Measurements from ENCODE around the gene DENND1B. TPM values are rescaled to one million over a fixed set of nuclear protein-coding genes. Genes with fewer than 3 reads are reported as not detected.

DENND1B gene
- total and polyA plus RNA-seq, 4 donors: 7.9 to 44.6 (median 15.4) TPM

DNA sequence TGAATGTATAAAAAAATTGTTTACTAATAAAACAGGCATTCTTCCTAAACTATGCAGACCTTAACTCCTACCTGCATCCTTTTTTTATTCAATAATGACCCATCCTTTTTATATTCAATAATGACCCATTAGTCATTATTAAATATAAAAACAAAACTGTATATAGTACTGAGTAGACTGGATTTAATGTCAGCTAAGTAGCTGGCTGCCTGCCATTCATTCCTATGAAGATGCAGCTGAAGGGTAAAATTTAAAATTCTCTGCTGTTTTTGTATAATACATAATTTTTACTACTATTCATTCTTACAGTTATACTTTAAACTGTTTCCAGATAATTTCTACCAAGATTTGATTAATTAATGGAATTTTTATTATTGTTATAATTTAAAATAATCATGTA is 79.3 kb downstream of the DENND1B start:
- no peak overlapping the region for H3K4me3 ChIP-seq (ENCODE audit: low read depth, low read length)
- H3K27me3 ChIP-seq (ENCODE audit: control insufficient read depth, insufficient read depth, low read length): no peaks in the 10 kb centered on the region
- no peak overlapping the region for H3K27ac ChIP-seq (ENCODE audit: low read depth, low read length)
- peaks cover 2% of the 10 kb centered on the region for H3K9me3 ChIP-seq (ENCODE audit: control insufficient read depth, insufficient read depth, low read length)
- DNase-seq (ENCODE audit: low read depth in 4 of 6, low spot score in 6 of 6): no peak
- H3K36me3 ChIP-seq (ENCODE audit: control insufficient read depth, insufficient read depth, low read length): no peaks in the 10 kb centered on the region
- H3K4me1 ChIP-seq (ENCODE audit: control insufficient read depth, insufficient read depth, low read length): no peaks in the 10 kb centered on the region

DNA sequence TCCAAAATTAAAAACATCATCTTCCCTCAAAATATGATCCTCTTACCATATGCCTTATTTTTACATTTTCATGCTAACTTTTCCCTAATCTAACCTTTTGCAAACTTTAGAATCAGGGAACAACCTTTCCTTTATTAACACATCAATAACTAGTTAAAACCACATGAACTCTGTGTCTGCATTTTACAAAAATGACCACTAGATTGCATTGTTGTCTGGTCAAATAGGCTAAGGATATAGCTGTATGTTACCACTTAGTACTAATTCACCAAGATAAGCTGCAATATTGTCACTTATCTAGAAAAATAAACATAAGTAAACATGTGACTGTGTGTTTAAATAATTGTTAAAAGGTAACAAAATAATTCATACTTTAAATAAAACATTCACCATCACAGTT is 82.3 kb downstream of the DENND1B start:
- DNase-seq (ENCODE audit: low read depth in 4 of 6, low spot score in 6 of 6): no peak
- Histone ChIP-seq H3K27me3 (ENCODE audit: control insufficient read depth, insufficient read depth, low read length) (no peaks in the 10 kb centered on the region), H3K4me1 (ENCODE audit: control insufficient read depth, insufficient read depth, low read length) (no peaks in the 10 kb centered on the region), H3K4me3 (ENCODE audit: low read depth, low read length) (no peak overlapping the region), H3K9me3 (ENCODE audit: control insufficient read depth, insufficient read depth, low read length) (peaks cover 6% of the 10 kb centered on the region), H3K36me3 (ENCODE audit: control insufficient read depth, insufficient read depth, low read length) (no peaks in the 10 kb centered on the region), H3K27ac (ENCODE audit: low read depth, low read length) (no peak overlapping the region)

DNA sequence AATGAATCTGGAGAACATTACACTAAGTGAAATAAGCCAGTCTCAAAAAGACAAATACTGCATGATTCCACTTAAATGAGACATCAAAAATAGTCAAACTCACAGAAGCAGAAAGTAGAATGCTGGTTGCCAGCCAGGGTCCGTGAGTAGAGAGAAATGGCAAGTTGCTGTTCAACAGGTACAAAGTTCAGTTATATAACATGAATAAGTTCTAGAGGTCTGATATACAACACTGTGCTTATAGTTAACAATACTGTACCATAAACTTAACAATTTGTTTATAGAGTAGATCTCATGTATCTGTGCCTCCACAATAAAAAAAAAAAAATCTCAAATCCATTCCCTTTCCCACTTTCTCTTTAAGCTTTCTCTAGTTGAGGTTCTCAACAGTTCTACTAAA is 83.5 kb downstream of the DENND1B start:
- WGBS (ENCODE audit: insufficient coverage): no CpG with 5 or more reads among the region's 1 CpG
- H3K4me3 ChIP-seq (ENCODE audit: low read depth, low read length): no peak overlapping the region
- peaks cover 6% of the 10 kb centered on the region for H3K9me3 ChIP-seq (ENCODE audit: control insufficient read depth, insufficient read depth, low read length)
- no peak for DNase-seq (ENCODE audit: low read depth in 4 of 6, low spot score in 6 of 6)
- H3K27ac ChIP-seq (ENCODE audit: low read depth, low read length): no peak overlapping the region
- H3K36me3 ChIP-seq (ENCODE audit: control insufficient read depth, insufficient read depth, low read length): no peaks in the 10 kb centered on the region
- H3K27me3 ChIP-seq (ENCODE audit: control insufficient read depth, insufficient read depth, low read length): no peaks in the 10 kb centered on the region
- H3K4me1 ChIP-seq (ENCODE audit: control insufficient read depth, insufficient read depth, low read length): no peaks in the 10 kb centered on the region

DNA sequence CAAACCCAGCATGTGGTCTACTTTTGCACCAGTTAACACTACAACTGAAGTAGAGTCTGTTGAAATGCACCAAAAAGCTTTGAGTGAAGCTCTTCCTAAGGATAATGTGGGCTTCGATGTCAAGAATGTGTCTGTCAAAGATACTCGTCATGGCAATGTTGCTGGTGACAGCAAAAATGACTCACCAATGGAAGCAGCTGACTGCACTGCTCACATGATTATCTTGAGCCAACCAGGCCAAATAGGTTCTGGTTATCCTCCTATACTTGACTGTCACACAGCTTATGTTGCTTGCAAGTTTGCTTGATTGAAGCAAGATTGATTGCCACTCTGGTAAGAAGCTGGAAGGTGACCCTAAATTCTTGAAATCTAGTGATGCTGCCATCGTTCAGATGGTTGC is 85.2 kb downstream of the DENND1B start:
- Histone ChIP-seq H3K4me1 (ENCODE audit: control insufficient read depth, insufficient read depth, low read length) (no peaks in the 10 kb centered on the region), H3K27ac (ENCODE audit: low read depth, low read length) (no peak overlapping the region), H3K9me3 (ENCODE audit: control insufficient read depth, insufficient read depth, low read length) (peaks cover 6% of the 10 kb centered on the region), H3K4me3 (ENCODE audit: low read depth, low read length) (no peak overlapping the region), H3K36me3 (ENCODE audit: control insufficient read depth, insufficient read depth, low read length) (no peaks in the 10 kb centered on the region), H3K27me3 (ENCODE audit: control insufficient read depth, insufficient read depth, low read length) (no peaks in the 10 kb centered on the region)
- DNase-seq (ENCODE audit: low read depth in 4 of 6, low spot score in 6 of 6): no peak
- WGBS (ENCODE audit: insufficient coverage): 86% methylated on average over 2 of the region's 3 CpGs

DNA sequence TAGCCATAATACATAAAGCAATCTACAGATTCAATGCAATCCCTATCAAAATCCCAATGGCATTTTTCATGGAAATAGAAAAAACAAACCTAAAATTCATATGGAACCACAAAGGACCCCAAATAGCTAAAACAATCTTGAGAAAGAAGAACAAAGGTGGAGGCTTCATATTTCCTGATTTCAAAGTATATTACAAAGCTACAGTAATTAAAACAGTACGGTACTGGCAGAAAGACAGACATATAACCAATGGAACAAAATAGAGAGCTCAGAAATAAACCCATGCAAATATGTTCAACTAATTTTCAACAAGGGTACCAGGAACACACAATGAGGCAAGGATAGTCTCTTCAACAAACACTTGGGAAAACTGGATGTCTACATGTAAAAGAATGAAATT is 87.0 kb downstream of the DENND1B start:
- no CpG with 5 or more reads among the region's 1 CpG for WGBS (ENCODE audit: insufficient coverage)
- Histone ChIP-seq H3K4me3 (ENCODE audit: low read depth, low read length) (no peak overlapping the region), H3K4me1 (ENCODE audit: control insufficient read depth, insufficient read depth, low read length) (no peaks in the 10 kb centered on the region), H3K27me3 (ENCODE audit: control insufficient read depth, insufficient read depth, low read length) (no peaks in the 10 kb centered on the region), H3K9me3 (ENCODE audit: control insufficient read depth, insufficient read depth, low read length) (peaks cover 6% of the 10 kb centered on the region), H3K27ac (ENCODE audit: low read depth, low read length) (no peak overlapping the region), H3K36me3 (ENCODE audit: control insufficient read depth, insufficient read depth, low read length) (no peaks in the 10 kb centered on the region)
- DNase-seq (ENCODE audit: low read depth in 4 of 6, low spot score in 6 of 6): no peak

DNA sequence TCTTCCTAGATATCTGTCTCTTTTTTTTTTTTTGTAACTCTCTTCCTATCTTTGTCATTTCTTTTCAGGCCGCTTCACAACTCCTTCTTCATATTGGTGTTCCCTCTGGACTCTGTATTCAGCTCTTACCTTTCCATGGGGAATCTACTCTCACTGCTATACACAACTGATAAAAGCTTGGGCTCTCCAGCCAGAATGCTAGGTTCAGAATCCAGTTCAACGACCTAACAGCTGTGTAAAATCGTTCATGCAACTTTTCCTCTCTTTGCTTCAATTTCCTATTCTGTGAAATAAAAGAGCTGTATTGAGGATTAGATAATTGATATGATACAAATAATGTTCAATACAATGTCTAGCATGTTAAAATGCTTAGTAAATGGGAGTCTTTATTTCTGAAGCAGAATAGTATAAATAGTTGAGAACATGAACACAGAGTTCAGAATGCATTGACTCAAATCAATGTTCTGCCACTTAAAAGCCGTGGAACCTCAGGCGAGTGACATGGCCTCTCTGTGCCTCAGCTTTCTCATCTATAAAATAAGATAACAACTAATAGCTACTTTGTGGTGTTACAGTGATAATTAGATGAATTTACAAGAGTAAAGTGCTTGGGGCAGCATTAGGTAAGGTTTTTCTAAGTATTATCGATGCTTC is 88.5 kb downstream of the DENND1B start:
- Histone ChIP-seq H3K4me3 (ENCODE audit: low read depth, low read length) (no peak overlapping the region), H3K4me1 (ENCODE audit: control insufficient read depth, insufficient read depth, low read length) (no peaks in the 10 kb centered on the region), H3K27ac (ENCODE audit: low read depth, low read length) (no peak overlapping the region), H3K36me3 (ENCODE audit: control insufficient read depth, insufficient read depth, low read length) (no peaks in the 10 kb centered on the region), H3K9me3 (ENCODE audit: control insufficient read depth, insufficient read depth, low read length) (peaks cover 6% of the 10 kb centered on the region), H3K27me3 (ENCODE audit: control insufficient read depth, insufficient read depth, low read length) (no peaks in the 10 kb centered on the region)
- DNase-seq (ENCODE audit: low read depth in 4 of 6, low spot score in 6 of 6): no peak
- WGBS (ENCODE audit: insufficient coverage): 88% methylated on average over 1 of the region's 6 CpGs

DNA sequence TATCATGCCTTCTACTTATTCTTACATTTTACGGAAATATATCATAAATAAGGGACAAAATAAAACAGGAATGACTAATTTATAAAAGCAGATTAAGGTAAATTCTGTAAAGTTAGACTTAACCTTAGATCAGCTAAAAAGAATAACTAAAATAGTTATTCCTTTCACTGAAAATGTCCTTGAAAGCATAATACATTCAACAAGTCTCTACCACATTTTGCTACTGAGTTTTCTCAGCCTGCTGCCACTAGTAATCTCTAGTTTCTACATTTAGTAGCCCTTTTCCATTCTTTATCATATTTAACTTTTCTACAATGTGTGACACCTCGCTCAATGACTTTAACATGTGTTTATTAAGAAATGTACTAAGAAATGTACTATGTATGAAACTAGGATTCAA is 89.0 kb downstream of the DENND1B start:
- DNase-seq (ENCODE audit: low read depth in 4 of 6, low spot score in 6 of 6): no peak
- no peaks in the 10 kb centered on the region for H3K36me3 ChIP-seq (ENCODE audit: control insufficient read depth, insufficient read depth, low read length)
- no peak overlapping the region for H3K4me3 ChIP-seq (ENCODE audit: low read depth, low read length)
- WGBS (ENCODE audit: insufficient coverage): no CpG with 5 or more reads among the region's 2 CpGs
- H3K27ac ChIP-seq (ENCODE audit: low read depth, low read length): no peak overlapping the region
- H3K4me1 ChIP-seq (ENCODE audit: control insufficient read depth, insufficient read depth, low read length): no peaks in the 10 kb centered on the region
- H3K9me3 ChIP-seq (ENCODE audit: control insufficient read depth, insufficient read depth, low read length): peaks cover 6% of the 10 kb centered on the region
- H3K27me3 ChIP-seq (ENCODE audit: control insufficient read depth, insufficient read depth, low read length): no peaks in the 10 kb centered on the region

DNA sequence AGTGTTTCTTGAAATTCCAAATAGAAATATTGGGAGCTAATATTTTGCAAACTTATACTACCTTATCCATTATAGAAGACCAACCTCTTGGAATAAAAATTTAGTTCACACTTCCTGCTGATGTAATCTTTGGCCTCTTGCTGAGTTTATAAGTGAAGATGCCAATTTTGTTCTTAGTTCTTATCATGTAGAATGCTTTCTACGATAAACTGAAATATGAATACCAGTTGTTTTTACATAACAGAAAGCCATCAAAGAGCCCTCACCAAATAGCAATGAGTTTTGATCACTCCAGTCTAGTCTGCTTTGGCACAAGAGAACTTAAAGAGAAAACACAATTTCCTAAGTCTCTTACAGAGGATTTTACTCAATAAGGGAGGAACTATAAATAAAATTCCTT is 89.5 kb downstream of the DENND1B start:
- WGBS (ENCODE audit: insufficient coverage): no CpG with 5 or more reads among the region's 1 CpG
- no peak for DNase-seq (ENCODE audit: low read depth in 4 of 6, low spot score in 6 of 6)

DNA sequence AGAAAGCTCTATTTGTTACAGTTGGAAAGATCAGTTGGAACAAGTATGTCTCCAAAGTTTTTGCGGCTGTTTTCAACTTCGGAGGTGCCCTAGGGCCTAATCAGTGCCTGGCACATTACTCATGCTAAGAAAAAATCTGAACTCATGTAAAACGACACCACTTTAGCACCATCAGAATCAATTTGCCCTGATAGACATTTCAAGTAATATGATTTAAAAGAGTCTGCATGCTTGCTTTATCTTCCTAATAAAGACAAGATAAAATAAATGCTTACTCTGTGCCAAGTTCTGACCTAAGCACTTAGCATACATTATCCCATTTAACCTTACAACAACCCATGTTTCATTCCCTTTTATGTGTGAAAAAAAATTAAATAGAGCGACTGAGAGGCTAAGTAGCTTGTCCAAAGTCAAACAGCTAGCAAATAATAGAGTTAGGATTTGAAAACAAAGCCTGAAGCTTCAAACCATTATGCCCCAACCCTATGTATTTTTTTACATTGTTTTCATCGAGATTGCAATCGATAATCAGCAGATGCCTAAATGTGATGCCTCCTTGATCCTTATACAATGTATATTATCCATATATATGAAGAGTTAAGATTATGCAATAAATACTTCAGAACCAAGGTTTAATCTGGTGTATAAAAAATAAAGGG is 91.3 kb downstream of the DENND1B start:
- no peak overlapping the region for H3K27ac ChIP-seq (ENCODE audit: low read depth, low read length)
- no CpG with 5 or more reads among the region's 6 CpGs for WGBS (ENCODE audit: insufficient coverage)
- no peaks in the 10 kb centered on the region for H3K4me1 ChIP-seq (ENCODE audit: control insufficient read depth, insufficient read depth, low read length)
- no peaks in the 10 kb centered on the region for H3K36me3 ChIP-seq (ENCODE audit: control insufficient read depth, insufficient read depth, low read length)
- peaks cover 6% of the 10 kb centered on the region for H3K9me3 ChIP-seq (ENCODE audit: control insufficient read depth, insufficient read depth, low read length)
- no peak overlapping the region for H3K4me3 ChIP-seq (ENCODE audit: low read depth, low read length)
- H3K27me3 ChIP-seq (ENCODE audit: control insufficient read depth, insufficient read depth, low read length): no peaks in the 10 kb centered on the region
- DNase-seq (ENCODE audit: low read depth in 4 of 6, low spot score in 6 of 6): peak in 1 of 6 donors; percentile 32

More for the DNA sequence above, 89.5 kb downstream of the DENND1B start:
- no peak overlapping the region for H3K4me3 ChIP-seq (ENCODE audit: low read depth, low read length)
- H3K4me1 ChIP-seq (ENCODE audit: control insufficient read depth, insufficient read depth, low read length): no peaks in the 10 kb centered on the region
- H3K9me3 ChIP-seq (ENCODE audit: control insufficient read depth, insufficient read depth, low read length): peaks cover 6% of the 10 kb centered on the region
- no peaks in the 10 kb centered on the region for H3K36me3 ChIP-seq (ENCODE audit: control insufficient read depth, insufficient read depth, low read length)
- H3K27ac ChIP-seq (ENCODE audit: low read depth, low read length): no peak overlapping the region
- no peaks in the 10 kb centered on the region for H3K27me3 ChIP-seq (ENCODE audit: control insufficient read depth, insufficient read depth, low read length)

DNA sequence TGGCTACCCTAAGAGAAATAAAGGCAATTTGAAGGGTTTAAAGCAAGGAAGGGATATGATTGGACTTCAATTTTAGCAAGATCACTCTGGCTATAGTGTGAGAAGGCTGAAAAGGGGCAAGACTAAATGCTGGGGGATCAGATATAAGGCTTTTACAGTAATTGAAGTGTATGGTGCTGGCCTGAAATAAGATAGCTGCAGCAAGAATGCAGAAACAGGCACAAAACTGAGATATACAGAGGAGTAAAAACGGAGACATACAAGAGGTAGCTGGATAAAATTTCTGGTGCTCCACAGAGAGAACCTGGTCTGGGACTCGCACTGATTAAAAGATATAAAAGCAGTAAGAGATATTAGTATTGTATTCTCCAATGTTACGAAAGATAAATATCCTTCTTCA is 92.0 kb downstream of the DENND1B start:
- H3K36me3 ChIP-seq (ENCODE audit: control insufficient read depth, insufficient read depth, low read length): no peaks in the 10 kb centered on the region
- no peak for DNase-seq (ENCODE audit: low read depth in 4 of 6, low spot score in 6 of 6)
- no peak overlapping the region for H3K4me3 ChIP-seq (ENCODE audit: low read depth, low read length)
- H3K27me3 ChIP-seq (ENCODE audit: control insufficient read depth, insufficient read depth, low read length): no peaks in the 10 kb centered on the region
- no peaks in the 10 kb centered on the region for H3K4me1 ChIP-seq (ENCODE audit: control insufficient read depth, insufficient read depth, low read length)
- no peak overlapping the region for H3K27ac ChIP-seq (ENCODE audit: low read depth, low read length)
- H3K9me3 ChIP-seq (ENCODE audit: control insufficient read depth, insufficient read depth, low read length): peaks cover 2% of the 10 kb centered on the region
- WGBS (ENCODE audit: insufficient coverage): 88% methylated on average over 1 of the region's 3 CpGs
